ENCODE results near the gene GALNTL6.
"Not testable (repeated sequence)": the region's sequence is repeated elsewhere in the genome, so short reads cannot be mapped to it uniquely, and the experiment has no call there.

GALNTL6 gene

GRCh38 chr4:172725581-172725980 is 912.4 kb downstream of the GALNTL6 start:
- no peak for DNase-seq (ENCODE audit: low read depth in 1 of 2, low spot score in 1 of 2)

- no peak for DNase-seq (ENCODE audit: low read depth in 1 of 2, low spot score in 1 of 2)
These were observed 912.8 kb downstream of the GALNTL6 start for GRCh38 chr4:172726001-172726423.

- no peak for DNase-seq (ENCODE audit: low read depth in 1 of 2, low spot score in 1 of 2)
These were observed 914.4 kb downstream of the GALNTL6 start for GRCh38 chr4:172727631-172728030.

- not testable (repeated sequence) for DNase-seq (ENCODE audit: low read depth in 1 of 2, low spot score in 1 of 2)
These were observed 920.4 kb downstream of the GALNTL6 start for GRCh38 chr4:172733645-172734044.

GRCh38 chr4:172734555-172734954 is 921.4 kb downstream of the GALNTL6 start:
- DNase-seq (ENCODE audit: low read depth in 1 of 2, low spot score in 1 of 2), result no peak

GRCh38 chr4:172736046-172736445 is 922.8 kb downstream of the GALNTL6 start:
- no peak for DNase-seq (ENCODE audit: low read depth in 1 of 2, low spot score in 1 of 2)

GRCh38 chr4:172740434-172740833 is 927.2 kb downstream of the GALNTL6 start:
- DNase-seq (ENCODE audit: low read depth in 1 of 2, low spot score in 1 of 2), result no peak

GRCh38 chr4:172750910-172751309 is 937.7 kb downstream of the GALNTL6 start:
- no peak for DNase-seq (ENCODE audit: low read depth in 1 of 2, low spot score in 1 of 2)

- no peak for DNase-seq (ENCODE audit: low read depth in 1 of 2, low spot score in 1 of 2)
These were observed 938.3 kb downstream of the GALNTL6 start for GRCh38 chr4:172751550-172751949.

- DNase-seq (ENCODE audit: low read depth in 1 of 2, low spot score in 1 of 2), result no peak
These were observed 945.6 kb downstream of the GALNTL6 start for GRCh38 chr4:172758586-172759340.

GRCh38 chr4:172760512-172760911 is 947.3 kb downstream of the GALNTL6 start:
- DNase-seq (ENCODE audit: low read depth in 1 of 2, low spot score in 1 of 2), result no peak

- DNase-seq (ENCODE audit: low read depth in 1 of 2, low spot score in 1 of 2), result no peak
These were observed 949.7 kb downstream of the GALNTL6 start for GRCh38 chr4:172762895-172763294.

GRCh38 chr4:172770787-172771186 is 957.6 kb downstream of the GALNTL6 start:
- no peak for DNase-seq (ENCODE audit: low read depth in 1 of 2, low spot score in 1 of 2)

- no peak for DNase-seq (ENCODE audit: low read depth in 1 of 2, low spot score in 1 of 2)
These were observed 959.6 kb downstream of the GALNTL6 start for GRCh38 chr4:172772781-172773180.

- DNase-seq (ENCODE audit: low read depth in 1 of 2, low spot score in 1 of 2), result no peak
These were observed 963.1 kb downstream of the GALNTL6 start for GRCh38 chr4:172776203-172776861.

GRCh38 chr4:172777729-172778431 is 964.7 kb downstream of the GALNTL6 start:
- DNase-seq (ENCODE audit: low read depth in 1 of 2, low spot score in 1 of 2), result no peak

GRCh38 chr4:172778583-172778982 is 965.4 kb downstream of the GALNTL6 start:
- no peak for DNase-seq (ENCODE audit: low read depth in 1 of 2, low spot score in 1 of 2)

- no peak for DNase-seq (ENCODE audit: low read depth in 1 of 2, low spot score in 1 of 2)
These were observed 967.4 kb downstream of the GALNTL6 start for GRCh38 chr4:172780566-172781081.

GRCh38 chr4:172785613-172786012 is 972.4 kb downstream of the GALNTL6 start:
- no peak for DNase-seq (ENCODE audit: low read depth in 1 of 2, low spot score in 1 of 2)

- DNase-seq (ENCODE audit: low read depth in 1 of 2, low spot score in 1 of 2), result no peak
These were observed 973.0 kb downstream of the GALNTL6 start for GRCh38 chr4:172786039-172786792.

GRCh38 chr4:172787111-172787510 is 973.9 kb downstream of the GALNTL6 start:
- DNase-seq (ENCODE audit: low read depth in 1 of 2, low spot score in 1 of 2), result no peak
